ENCODE results near the gene C22orf39.

C22orf39 gene

GRCh38 chr22:19402642-19403191, 44.8 kb downstream of the C22orf39 start:
- no peak overlapping the region for H3K4me3 ChIP-seq (ENCODE audit: low read depth, low read length)
- in situ Hi-C loops (cut with HindIII; ENCODE audit: low sequenced_read_pairs), result no loop called here
- no peak for TF ChIP-seq CTCF (IDR thresholded peaks at IDR 0.05; ENCODE audit: low read depth, low read length)
- no peak for DNase-seq (ENCODE audit: low read depth, low spot score)

GRCh38 chr22:19401483-19401882, 46.0 kb downstream of the C22orf39 start:
- TF ChIP-seq CTCF (IDR thresholded peaks at IDR 0.05; ENCODE audit: low read depth, low read length), result no peak
- DNase-seq (ENCODE audit: low read depth, low spot score), result no peak
- no peak overlapping the region for H3K4me3 ChIP-seq (ENCODE audit: low read depth, low read length)
- in situ Hi-C loops (cut with HindIII; ENCODE audit: low sequenced_read_pairs), result no loop called here

- in situ Hi-C loops (cut with HindIII; ENCODE audit: low sequenced_read_pairs), result no loop called here
- no peak overlapping the region for H3K4me3 ChIP-seq (ENCODE audit: low read depth, low read length)
- DNase-seq (ENCODE audit: low read depth, low spot score), result no peak
- no peak for TF ChIP-seq CTCF (IDR thresholded peaks at IDR 0.05; ENCODE audit: low read depth, low read length)
Observed at GRCh38 chr22:19400881-19401280, 46.6 kb downstream of the C22orf39 start.

GRCh38 chr22:19398652-19399051, 48.9 kb downstream of the C22orf39 start:
- H3K4me3 ChIP-seq (ENCODE audit: low read depth, low read length), result no peak overlapping the region
- in situ Hi-C loops (cut with HindIII; ENCODE audit: low sequenced_read_pairs), result no loop called here
- DNase-seq (ENCODE audit: low read depth, low spot score), result no peak
- TF ChIP-seq CTCF (IDR thresholded peaks at IDR 0.05; ENCODE audit: low read depth, low read length), result no peak

- in situ Hi-C loops (cut with HindIII; ENCODE audit: low sequenced_read_pairs), result no loop called here
- no peak overlapping the region for H3K4me3 ChIP-seq (ENCODE audit: low read depth, low read length)
- DNase-seq (ENCODE audit: low read depth, low spot score), result no peak
- TF ChIP-seq CTCF (IDR thresholded peaks at IDR 0.05; ENCODE audit: low read depth, low read length), result no peak
Observed at GRCh38 chr22:19398206-19398605, 49.3 kb downstream of the C22orf39 start.

GRCh38 chr22:19397734-19398104, 49.8 kb downstream of the C22orf39 start:
- no peak for DNase-seq (ENCODE audit: low read depth, low spot score)
- in situ Hi-C loops (cut with HindIII; ENCODE audit: low sequenced_read_pairs), result no loop called here
- no peak overlapping the region for H3K4me3 ChIP-seq (ENCODE audit: low read depth, low read length)
- TF ChIP-seq CTCF (IDR thresholded peaks at IDR 0.05; ENCODE audit: low read depth, low read length), result no peak
